A549 (cell line): ENCODE data around the gene ASIC1. TPM values are rescaled to one million over a fixed set of nuclear protein-coding genes. Genes with fewer than 3 reads are reported as not detected.

Experiments used
- ATAC-seq, 2 experiments: fragments of 200-7000 bp in 1 of 2; fragments of >200 bp in 1 of 2; cut with Nextera tagmentation in 1 of 2; cut with Tn5 transposase in 1 of 2; 3 replicates each; pipeline versions ENCODE4 v1.8.0 to v1.9.1; 2018 to 2020; ENCODE audit warnings: mild to moderate bottlenecking in 1 of 2, moderate library complexity in 1 of 2
- CTCF ChIA-PET: fragments of 300-600 bp; sonication (Branson Sonifier 250); formaldehyde crosslinking; extraction: SDS; loops from one replicate; lab custom pipeline; 2021; ENCODE audit warnings: antibody characterized with exemption, inconsistent platforms; lab: Yijun Ruan, JAX
- POLR2A ChIA-PET: fragments of 350-600 bp; formaldehyde crosslinking; extraction: SDS; loops from one replicate; lab custom pipeline; 2021; ENCODE audit warnings: antibody characterized with exemption, inconsistent platforms; lab: Yijun Ruan, JAX
- DNase-seq, 2 experiments: peaks; one replicate each; pipeline versions ENCODE4 v3.0.0 to v3.0.0-alpha.2; 2011 to 2016; ENCODE audit warnings: low read depth in 1 of 2, low spot score in 1 of 2
- FAIRE-seq: peaks from 2 replicates; lab custom pipeline; 2011; peaks lifted over from hg19 to GRCh38; lab: Jason Lieb, UNC
- H3K27ac ChIP-seq, 2 experiments: fragments of >200 bp; sonication (Bioruptor Twin); formaldehyde crosslinking; 3 replicates each; pipeline ENCODE4 v1.5.1; 2016 to 2017
- H3K4me1 ChIP-seq: fragments of >200 bp; sonication (Bioruptor Twin); formaldehyde crosslinking; 3 replicates; pipeline ENCODE4 v1.6.1; 2016
- H3K4me2 ChIP-seq: fragments of >200 bp; sonication (Bioruptor Twin); formaldehyde crosslinking; 3 replicates; pipeline ENCODE4 v1.6.1; 2016
- H3K4me3 ChIP-seq: fragments of >200 bp; sonication (Bioruptor Twin); formaldehyde crosslinking; 3 replicates; pipeline ENCODE4 v1.5.1; 2016
- H3K9me3 ChIP-seq: fragments of >200 bp; sonication (Bioruptor Twin); formaldehyde crosslinking; 3 replicates; pipeline ENCODE4 v1.6.1; 2016
- ATOH8 ChIP-seq: fragments of 250-450 bp; sonication (Bioruptor Pico); IDR thresholded peaks from 2 replicates; pipeline ENCODE4 v1.5.0; 2020; ENCODE audit warnings: low read depth, mild to moderate bottlenecking, moderate library complexity
- BCL3 ChIP-seq: fragments of >200 bp; sonication (Bioruptor Twin); formaldehyde crosslinking; IDR thresholded peaks from 3 replicates; pipeline ENCODE4 v1.6.1; 2016
- BHLHE40 ChIP-seq: IDR thresholded peaks from 2 replicates; pipeline ENCODE4 v1.6.1; 2012; ENCODE audit warnings: low read depth, low read length, inconsistent platforms
- CHD2 ChIP-seq: fragments of 150-350 bp; IDR thresholded peaks from 2 replicates; pipeline ENCODE4 v1.6.1; 2014; ENCODE audit warnings: low read length; ENCODE audit not compliant: partially characterized antibody
- EHMT2 ChIP-seq: fragments of 200-600 bp; sonication (generic); IDR thresholded peaks from 2 replicates; pipeline ENCODE4 v1.6.1; 2016; ENCODE audit warnings: antibody characterized with exemption, low read depth, mild to moderate bottlenecking, moderate library complexity
- FOSL2 ChIP-seq, 2 experiments: fragments of 450-650 bp in 1 of 2; fragments of >200 bp in 1 of 2; sonication (Bioruptor Twin) in 1 of 2; formaldehyde crosslinking; IDR thresholded peaks; 2 replicates each; pipeline versions ENCODE4 v1.5.0 to v1.6.1; 2016 to 2020; ENCODE audit warnings: mild to moderate bottlenecking in 1 of 2, moderate library complexity in 1 of 2
- FOXS1 ChIP-seq: fragments of 250-450 bp; sonication (Bioruptor Pico); IDR thresholded peaks from 2 replicates; pipeline ENCODE4 v1.5.0; 2020; ENCODE audit warnings: mild to moderate bottlenecking, moderate library complexity
- HES2 ChIP-seq: fragments of >200 bp; sonication (Bioruptor Twin); formaldehyde crosslinking; IDR thresholded peaks from 2 replicates; pipeline ENCODE4 v1.6.1; 2016
- MAZ ChIP-seq: fragments of 150-350 bp; IDR thresholded peaks from 2 replicates; pipeline ENCODE4 v1.6.1; 2014; ENCODE audit warnings: antibody characterized with exemption, low read depth, low read length, borderline replicate concordance
- NFE2L2 ChIP-seq: fragments of 150-350 bp; conservative IDR thresholded peaks from 2 replicates; pipeline ENCODE4 v1.6.1; 2014; ENCODE audit warnings: low read length
- PBX3 ChIP-seq: IDR thresholded peaks from 2 replicates; pipeline ENCODE4 v1.6.1; 2012
- PHF8 ChIP-seq: fragments of 200-600 bp; sonication (generic); IDR thresholded peaks from 2 replicates; pipeline ENCODE4 v1.6.1; 2016; ENCODE audit warnings: low read depth, mild to moderate bottlenecking, antibody characterized with exemption, moderate library complexity, borderline replicate concordance
- POLR2A ChIP-seq: IDR thresholded peaks from 2 replicates; pipeline ENCODE4 v1.6.1; 2012; ENCODE audit warnings: mild to moderate bottlenecking, low read length
- POLR2AphosphoS2 ChIP-seq: conservative IDR thresholded peaks from 2 replicates; pipeline ENCODE4 v1.6.1; 2012; ENCODE audit warnings: low read length, improper control_type of control experiment, inconsistent platforms
- RAD21 ChIP-seq, 2 experiments: fragments of >200 bp in 1 of 2; sonication (Bioruptor Twin) in 1 of 2; formaldehyde crosslinking in 1 of 2; IDR thresholded peaks in 1 of 2; conservative IDR thresholded peaks in 1 of 2; 2 replicates in 1 of 2; 3 replicates in 1 of 2; pipeline ENCODE4 v1.6.1; 2012 to 2018; ENCODE audit warnings: inconsistent platforms in 1 of 2
- RARB ChIP-seq: fragments of 250-450 bp; sonication (Bioruptor Pico); IDR thresholded peaks from 2 replicates; pipeline ENCODE4 v1.8.0; 2021; ENCODE audit warnings: mild to moderate bottlenecking, moderate library complexity
- RFX5 ChIP-seq: fragments of 450-650 bp; IDR thresholded peaks from 2 replicates; pipeline ENCODE4 v1.7.1; 2014; ENCODE audit warnings: antibody characterized with exemption, mild to moderate bottlenecking, moderate library complexity
- RNF2 ChIP-seq: fragments of 200-600 bp; sonication (generic); IDR thresholded peaks from 2 replicates; pipeline ENCODE4 v1.6.1; 2016; ENCODE audit warnings: low read depth, mild to moderate bottlenecking, antibody characterized with exemption, moderate library complexity, borderline replicate concordance
- TFCP2L1 ChIP-seq: fragments of 250-450 bp; sonication (Bioruptor Pico); IDR thresholded peaks from 2 replicates; pipeline ENCODE4 v1.5.0; 2021; ENCODE audit warnings: mild to moderate bottlenecking
- TP53 ChIP-seq: fragments of 250-450 bp; sonication (Bioruptor Pico); IDR thresholded peaks from 2 replicates; pipeline ENCODE4 v1.5.0; 2021; ENCODE audit warnings: mild to moderate bottlenecking, moderate library complexity
- ZC3H11A ChIP-seq: fragments of 450-650 bp; IDR thresholded peaks from 2 replicates; pipeline ENCODE4 v1.6.1; 2014; ENCODE audit warnings: antibody characterized with exemption, mild to moderate bottlenecking
- ZFP36 ChIP-seq: fragments of 450-650 bp; IDR thresholded peaks from 2 replicates; pipeline ENCODE4 v1.6.1; 2014; ENCODE audit warnings: borderline replicate concordance; ENCODE audit not compliant: partially characterized antibody
- ZNF302 ChIP-seq: fragments of 250-450 bp; sonication (Bioruptor Pico); IDR thresholded peaks from 2 replicates; pipeline ENCODE4 v1.9.0; 2021; ENCODE audit warnings: inconsistent platforms, mild to moderate bottlenecking, moderate library complexity
- WGBS: methylation state at CpG from one replicate; pipeline ENCODE4 v1.1.6; 2017; ENCODE audit errors: missing lambda C conversion rate; 5-methylcytosine and 5-hydroxymethylcytosine counted together
- polyA plus RNA-seq, 4 experiments: library from polyadenylated mRNA; depleted of rRNA in 3 of 4; stranded (reverse); fragments of >200 nt; fragmentation: RNase III in 1 of 4; extraction: RNeasy Plus Mini Kit Qiagen cat#74134 plus additional on column Dnase treatment in 1 of 4; gene quantifications; 2 replicates in 3 of 4; 3 replicates in 1 of 4; pipeline ENCODE4 v1.2.3, GENCODE V29; 2011 to 2017

ASIC1 gene
- polyA plus RNA-seq, 2 of the 4 experiments (the other 2 are of a cell fraction): 6.0 to 6.7 TPM

- H3K4me1 ChIP-seq: no peaks in the 10 kb centered on the region
- ChIA-PET CTCF (interaction anchor here (1.6 kb wide), 2 partner anchors 9 to 10 kb away, joined by 4 to 5 read pairs; no protein-coding TSS in a partner anchor), POLR2A (no interaction called here)
- TF ChIP-seq ZFP36: no peak
- no peak for TF ChIP-seq FOXS1 (CRISPR knock-in tag)
- FAIRE-seq (no peak), DNase-seq (no peak), ATAC-seq (no peak)
- no peak overlapping the region for H3K27ac ChIP-seq
- H3K9me3 ChIP-seq: no peaks in the 10 kb centered on the region
- no peak overlapping the region for H3K4me2 ChIP-seq
- WGBS: 89% methylated on average over 2 of the region's 2 CpGs
- no peak overlapping the region for H3K4me3 ChIP-seq
These were observed 62.0 kb downstream of the ASIC1 start for GRCh38 chr12:50119387-50119786.

- no peak for ATAC-seq
These were observed 63.1 kb downstream of the ASIC1 start for GRCh38 chr12:50120521-50120920.

GRCh38 chr12:50120953-50121352, 63.6 kb downstream of the ASIC1 start:
- Histone ChIP-seq H3K4me3 (no peak overlapping the region), H3K9me3 (no peaks in the 10 kb centered on the region), H3K27ac (no peak overlapping the region), H3K4me1 (no peaks in the 10 kb centered on the region), H3K4me2 (no peak overlapping the region)
- DNase-seq (no peak), FAIRE-seq (no peak), ATAC-seq (no peak)
- ChIA-PET POLR2A (interaction anchor here (0.9 to 1.9 kb wide), 2 partner anchors 9 to 36 kb away, joined by 3 to 10 read pairs; partner anchors contain the start of genes COX14 and SMARCD1), CTCF (interaction anchor here (1.0 to 13.4 kb wide), 4 partner anchors 9 to 154 kb away, joined by 3 to 128 read pairs (median 4); partner anchors contain the start of genes CERS5 and COX14)
- TF ChIP-seq BHLHE40 (no peak), POLR2A (no peak), ATOH8 (CRISPR knock-in tag) (no peak), CHD2 (no peak), RARB (no peak), RNF2 (no peak), FOSL2 (IDR thresholded peaks at IDR 0.05) (no peak), FOSL2 (CRISPR knock-in tag; IDR thresholded peaks at IDR 0.05) (no peak)
- WGBS: 96% methylated on average over 3 of the region's 3 CpGs

More at GRCh38 chr12:50120521-50120920, 63.1 kb downstream of the ASIC1 start:
- Histone ChIP-seq H3K4me1 (no peaks in the 10 kb centered on the region), H3K4me2 (no peak overlapping the region), H3K9me3 (no peaks in the 10 kb centered on the region), H3K27ac (no peak overlapping the region), H3K4me3 (no peak overlapping the region)
- CTCF ChIA-PET: interaction anchor here (1.0 to 13.4 kb wide), 4 partner anchors 8 to 154 kb away, joined by 3 to 128 read pairs (median 4); partner anchors contain the start of genes CERS5 and COX14
- FAIRE-seq: no peak
- TF ChIP-seq FOSL2 (IDR thresholded peaks at IDR 0.05) (no peak), FOSL2 (CRISPR knock-in tag; IDR thresholded peaks at IDR 0.05) (no peak), PBX3 (no peak), ZC3H11A (no peak), RAD21 (conservative IDR thresholded peaks at IDR 0.05 in 1 of 2, IDR thresholded peaks at IDR 0.05 in 1 of 2) (no peak), RFX5 (no peak), ZNF302 (CRISPR knock-in tag) (no peak), TFCP2L1 (CRISPR knock-in tag) (no peak), HES2 (no peak), POLR2AphosphoS2 (no peak), BCL3 (no peak), MAZ (no peak), EHMT2 (no peak), NFE2L2 (no peak), RNF2 (no peak), TP53 (no peak), PHF8 (no peak)
- POLR2A ChIA-PET: interaction anchor here (0.9 to 1.9 kb wide), 2 partner anchors 9 to 36 kb away, joined by 3 to 10 read pairs; partner anchors contain the start of genes COX14 and SMARCD1
- 85% methylated on average over 3 of the region's 3 CpGs for WGBS
- DNase-seq: no peak
